Sigmoid colon (tissue), 7 donors: ENCODE data around the gene PDE4D. TPM values are rescaled to one million over a fixed set of nuclear protein-coding genes. Genes with fewer than 3 reads are reported as not detected.

Experiments
- DNase-seq: peaks from one replicate; pipeline ENCODE4 v3.0.0-alpha.2; 2019
- H3K27ac ChIP-seq, 4 donors: fragments of 200-600 bp; sonication (generic); one replicate each; pipeline ENCODE4 v1.5.1; 2016 to 2019; ENCODE audit warnings: mild to moderate bottlenecking in 1 of 4
- H3K27me3 ChIP-seq, 3 donors: fragments of 200-600 bp; sonication (generic); one replicate each; pipeline ENCODE4 v1.5.1; 2019; ENCODE audit warnings: mild to moderate bottlenecking in 1 of 3
- H3K36me3 ChIP-seq, 4 donors: fragments of 200-600 bp; sonication (generic); one replicate each; pipeline ENCODE4 v1.5.1; 2016 to 2019
- H3K4me1 ChIP-seq, 4 donors: fragments of 200-600 bp; sonication (generic); one replicate each; pipeline ENCODE4 v1.5.1; 2017 to 2019
- H3K4me3 ChIP-seq, 4 donors: fragments of 200-600 bp; sonication (generic); one replicate each; pipeline ENCODE4 v1.5.1; 2017 to 2019; ENCODE audit warnings: mild to moderate bottlenecking in 2 of 4, moderate library complexity in 1 of 4
- H3K9me3 ChIP-seq, 4 donors: fragments of 200-600 bp in 3 of 4; sonication (generic) in 3 of 4; one replicate each; pipeline versions ENCODE4 v1.5.1 to v1.6.1; 2013 to 2019
- CTCF ChIP-seq, 4 experiments: fragments of 450-650 bp in 3 of 4; fragments of 200-600 bp in 1 of 4; IDR thresholded peaks; one replicate each; pipeline ENCODE4 v1.5.1; 2016 to 2019; ENCODE audit warnings: antibody characterized with exemption in 4 of 4, mild to moderate bottlenecking in 3 of 4, moderate library complexity in 2 of 4
- EP300 ChIP-seq, 4 donors: sonication (generic); formaldehyde crosslinking; IDR thresholded peaks; one replicate each; pipeline ENCODE4 v1.6.1; 2017; ENCODE audit warnings: antibody characterized with exemption in 4 of 4
- POLR2A ChIP-seq, 2 donors: fragments of 450-650 bp; IDR thresholded peaks; one replicate each; pipeline ENCODE4 v1.6.1; 2016; ENCODE audit warnings: antibody characterized with exemption in 2 of 2, mild to moderate bottlenecking in 2 of 2, moderate library complexity in 2 of 2
- POLR2AphosphoS5 ChIP-seq, 4 donors: sonication (generic); formaldehyde crosslinking; IDR thresholded peaks; one replicate each; pipeline ENCODE4 v1.6.1; 2017; ENCODE audit warnings: antibody characterized with exemption in 4 of 4
- WGBS, 2 donors: extraction: QIAGEN DNeasy Blood & Tissue Kit; methylation state at CpG; one replicate each; pipeline ENCODE4 v1.1.7; 2013; 5-methylcytosine and 5-hydroxymethylcytosine counted together
- intact Hi-C: fragments of 100-400 bp; cut with DNase I; formaldehyde crosslinking; loops from one replicate; pipeline ENCODE4 v1.15.1; 2023
- polyA plus RNA-seq, 3 donors: library from polyadenylated mRNA; stranded (reverse); fragments of 200-250 nt; gene quantifications; one replicate each; pipeline ENCODE4 v1.2.3, GENCODE V29; 2013
- total RNA-seq, 4 donors: library from RNA; depleted of rRNA; stranded (reverse); fragments of >200 nt; gene quantifications; one replicate each; pipeline ENCODE4 v1.1.0, GENCODE V29; 2016
- donor health status: healthy with polysubstance abuse.
- donor health status: Bipolar disorder and iron deficiency.
- donor health status: healthy.

PDE4D gene
- total and polyA plus RNA-seq, 7 donors: 6.0 to 289 (median 169) TPM

- TF ChIP-seq POLR2A (IDR thresholded peaks at IDR 0.05) (no peak), CTCF (IDR thresholded peaks at IDR 0.05) (no peak), POLR2AphosphoS5 (IDR thresholded peaks at IDR 0.05) (no peak), EP300 (IDR thresholded peaks at IDR 0.05) (no peak)
- intact Hi-C loops: no loop called here
Observed at GRCh38 chr5:59891962-59892643, 1.4 kb downstream of the PDE4D start.

GRCh38 chr5:59887274-59887673 lies 6.3 kb downstream of the PDE4D start:
- Histone ChIP-seq H3K4me3 (no peak overlapping the region), H3K4me1 (no peaks in the 10 kb centered on the region), H3K9me3 (no peaks in the 10 kb centered on the region), H3K27ac (no peak overlapping the region), H3K36me3 (no peaks in the 10 kb centered on the region), H3K27me3 (peaks cover 0 to 20% (median 10%) of the 10 kb centered on the region in 3 donors)
- TF ChIP-seq POLR2AphosphoS5 (IDR thresholded peaks at IDR 0.05) (no peak), POLR2A (IDR thresholded peaks at IDR 0.05) (no peak), EP300 (IDR thresholded peaks at IDR 0.05) (no peak), CTCF (IDR thresholded peaks at IDR 0.05) (no peak)
- intact Hi-C loops: no loop called here
- 71 to 78% methylated on average over 3 of the region's 3 CpGs for WGBS, 2 donors
- DNase-seq: no peak

More at GRCh38 chr5:59891962-59892643, 1.4 kb downstream of the PDE4D start:
- Histone ChIP-seq H3K27me3 (peaks cover 3 to 35% (median 19%) of the 10 kb centered on the region in 3 donors), H3K36me3 (no peaks in the 10 kb centered on the region), H3K4me1 (peaks cover 0 to 19% (median 12%) of the 10 kb centered on the region in 4 donors), H3K9me3 (no peaks in the 10 kb centered on the region), H3K27ac (no peak overlapping the region), H3K4me3 (no peak overlapping the region)
- DNase-seq: no peak
- WGBS, 2 donors: 8 to 15% methylated on average over 22 of the region's 22 CpGs

- Histone ChIP-seq H3K9me3 (no peaks in the 10 kb centered on the region), H3K4me1 (no peaks in the 10 kb centered on the region), H3K36me3 (no peaks in the 10 kb centered on the region), H3K4me3 (no peak overlapping the region), H3K27me3 (no peaks in the 10 kb centered on the region), H3K27ac (no peak overlapping the region)
- TF ChIP-seq POLR2AphosphoS5 (IDR thresholded peaks at IDR 0.05) (no peak), POLR2A (IDR thresholded peaks at IDR 0.05) (no peak), CTCF (IDR thresholded peaks at IDR 0.05) (no peak), EP300 (IDR thresholded peaks at IDR 0.05) (no peak)
- no peak for DNase-seq
- intact Hi-C loops: no loop called here
- WGBS, 2 donors: 92 to 97% methylated on average over 1 of the region's 1 CpG
Observed at GRCh38 chr5:59874675-59875074, 18.9 kb downstream of the PDE4D start.

DNA sequence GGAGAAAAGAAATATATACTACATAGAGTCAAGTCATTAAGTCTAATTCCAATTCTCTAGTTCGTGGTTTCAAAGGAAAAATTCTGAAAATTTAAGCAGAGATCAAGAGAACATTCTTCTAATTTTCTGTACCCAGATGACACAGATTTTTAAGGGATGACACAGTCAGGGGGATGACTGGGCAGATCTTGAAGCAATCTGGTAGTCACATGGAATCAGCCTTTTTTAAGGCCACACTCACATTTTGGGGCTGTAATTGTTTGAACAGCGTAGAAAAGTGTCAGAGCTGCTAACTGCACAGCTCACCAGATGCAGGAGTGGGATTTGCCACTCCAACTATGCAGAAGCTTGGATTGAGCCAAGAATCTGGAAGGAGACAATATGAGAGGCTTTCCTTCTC lies 20.4 kb downstream of the PDE4D start:
- H3K27me3 ChIP-seq: no peaks in the 10 kb centered on the region
- H3K4me1 ChIP-seq: no peaks in the 10 kb centered on the region
- DNase-seq: no peak
- H3K36me3 ChIP-seq: no peaks in the 10 kb centered on the region
- intact Hi-C loops: no loop called here
- H3K4me3 ChIP-seq: no peak overlapping the region
- 64 to 80% methylated on average over 2 of the region's 2 CpGs for WGBS, 2 donors
- no peaks in the 10 kb centered on the region for H3K9me3 ChIP-seq
- no peak overlapping the region for H3K27ac ChIP-seq
- TF ChIP-seq POLR2A (IDR thresholded peaks at IDR 0.05): no peak
- TF ChIP-seq EP300 (IDR thresholded peaks at IDR 0.05): no peak
- TF ChIP-seq POLR2AphosphoS5 (IDR thresholded peaks at IDR 0.05): no peak
- no peak for TF ChIP-seq CTCF (IDR thresholded peaks at IDR 0.05)

DNA sequence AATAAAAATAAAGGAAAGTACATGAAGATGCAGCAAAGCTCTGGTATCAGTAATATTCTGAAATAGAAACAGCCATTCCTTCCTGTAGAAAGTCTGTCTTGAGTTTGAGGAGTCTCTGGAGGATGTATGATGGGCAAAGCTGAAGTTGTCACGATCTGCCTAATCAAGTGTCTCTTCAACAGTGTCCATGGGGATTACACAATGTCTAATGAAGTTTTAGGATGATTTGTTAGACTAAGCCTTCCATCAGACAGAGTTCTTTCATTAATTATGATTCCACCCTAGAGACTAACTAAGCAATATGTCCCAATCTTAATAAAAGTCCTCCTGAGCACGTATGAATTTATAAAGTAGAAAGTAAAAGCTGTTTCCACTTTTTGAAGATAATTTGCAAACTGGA lies 26.9 kb downstream of the PDE4D start:
- intact Hi-C loops: no loop called here
- Histone ChIP-seq H3K4me3 (no peak overlapping the region), H3K36me3 (no peaks in the 10 kb centered on the region), H3K27ac (no peak overlapping the region), H3K9me3 (no peaks in the 10 kb centered on the region), H3K27me3 (no peaks in the 10 kb centered on the region), H3K4me1 (no peaks in the 10 kb centered on the region)
- no peak for DNase-seq
- WGBS, 2 donors: 78 to 88% methylated on average over 2 of the region's 2 CpGs
- TF ChIP-seq POLR2AphosphoS5 (IDR thresholded peaks at IDR 0.05): no peak
